Measurements from ENCODE around the gene TRIM23.
A peak's percentile ranks its signal among the peaks of the same experiment; 100 is the strongest.

The TRIM23 gene

GRCh38 chr5:65566505-65566904 is 57.6 kb downstream of the TRIM23 start:
- no peak for DNase-seq (ENCODE audit: low read depth, low spot score)

GRCh38 chr5:65563777-65564176 is 60.4 kb downstream of the TRIM23 start:
- DNase-seq (ENCODE audit: low read depth, low spot score) = no peak

- DNase-seq (ENCODE audit: low read depth, low spot score) = peak; percentile 98
Observed at GRCh38 chr5:65562731-65563701, 61.1 kb downstream of the TRIM23 start, which contains the start of the genes CENPK and PPWD1. CENPK (minus strand) TSS chr5:65563168; CDS start chr5:65554907, 8,261 bp downstream. PPWD1 (plus strand) TSS chr5:65563296; CDS start chr5:65563311, 15 bp downstream.

- no peak for DNase-seq (ENCODE audit: low read depth, low spot score)
Observed at GRCh38 chr5:65556718-65557117, 67.4 kb downstream of the TRIM23 start.

GRCh38 chr5:65556181-65556580 is 68.0 kb downstream of the TRIM23 start:
- DNase-seq (ENCODE audit: low read depth, low spot score) = no peak

- no peak for DNase-seq (ENCODE audit: low read depth, low spot score)
Observed at GRCh38 chr5:65555287-65555686, 68.8 kb downstream of the TRIM23 start.

GRCh38 chr5:65553941-65554340 is 70.2 kb downstream of the TRIM23 start:
- no peak for DNase-seq (ENCODE audit: low read depth, low spot score)

GRCh38 chr5:65548281-65548680 is 75.9 kb downstream of the TRIM23 start:
- no peak for DNase-seq (ENCODE audit: low read depth, low spot score)

GRCh38 chr5:65546141-65546540 is 78.0 kb downstream of the TRIM23 start:
- DNase-seq (ENCODE audit: low read depth, low spot score) = no peak

- no peak for DNase-seq (ENCODE audit: low read depth, low spot score)
Observed at GRCh38 chr5:65544473-65544872, 79.7 kb downstream of the TRIM23 start.

GRCh38 chr5:65539827-65540226 is 84.3 kb downstream of the TRIM23 start:
- DNase-seq (ENCODE audit: low read depth, low spot score) = no peak
